BJ (cell line): Measurements from ENCODE around the gene MYOF. TPM values are rescaled to one million over a fixed set of nuclear protein-coding genes. Genes with fewer than 3 reads are reported as not detected.

Source experiments
- CTCF ChIA-PET: fragments of 350-600 bp; formaldehyde crosslinking; extraction: SDS; loops from one replicate; lab custom pipeline; 2021; ENCODE audit warnings: antibody characterized with exemption, inconsistent platforms; lab: Yijun Ruan, JAX
- POLR2A ChIA-PET: fragments of 300-600 bp; sonication (Branson Sonifier 250); formaldehyde crosslinking; extraction: SDS; loops from one replicate; lab custom pipeline; 2021; ENCODE audit warnings: antibody characterized with exemption; lab: Charles Lee
- DNase-seq: peaks from one replicate; pipeline ENCODE4 v3.0.0-alpha.2; 2011; ENCODE audit warnings: low read depth
- H3K27me3 ChIP-seq: 2 replicates; pipeline ENCODE4 v1.6.0; 2011; ENCODE audit warnings: low read length; ENCODE audit not compliant: control insufficient read depth, insufficient read depth
- H3K36me3 ChIP-seq: 2 replicates; pipeline ENCODE4 v1.5.1; 2011; ENCODE audit warnings: low read length; ENCODE audit not compliant: control insufficient read depth, insufficient read depth
- H3K4me3 ChIP-seq: 2 replicates; pipeline ENCODE4 v1.5.1; 2011; ENCODE audit warnings: low read depth, mild to moderate bottlenecking, control low read depth, low read length
- CTCF ChIP-seq: IDR thresholded peaks from 2 replicates; pipeline ENCODE4 v1.5.1; 2011; ENCODE audit warnings: low read depth, mild to moderate bottlenecking, control low read depth, inconsistent platforms, low read length, moderate library complexity; ENCODE audit not compliant: insufficient read depth
- polyA plus RNA-seq: library from polyadenylated mRNA; depleted of rRNA; stranded (reverse); fragments of >200 nt; gene quantifications from 2 replicates; pipeline ENCODE4 v1.2.3, GENCODE V29; 2011

The MYOF gene
- polyA plus RNA-seq, 1 experiment: 355 TPM

- Histone ChIP-seq H3K27me3 (no peaks in the 10 kb centered on the region), H3K4me3 (no peak overlapping the region), H3K36me3 (peaks cover 21% of the 10 kb centered on the region)
- ChIA-PET CTCF (no interaction called here), POLR2A (interaction anchor here (0.5 kb wide), 1 partner anchor 58 kb away, joined by 3 read pairs; no protein-coding TSS in a partner anchor)
- no peak for DNase-seq
- TF ChIP-seq CTCF: no peak
Measured at GRCh38 chr10:93413252-93413689, 68.9 kb downstream of the MYOF start.

GRCh38 chr10:93412801-93413200, 69.3 kb downstream of the MYOF start:
- POLR2A ChIA-PET: no interaction called here
- no peak for TF ChIP-seq CTCF
- Histone ChIP-seq H3K4me3 (no peak overlapping the region), H3K27me3 (no peaks in the 10 kb centered on the region), H3K36me3 (peaks cover 23% of the 10 kb centered on the region)
- DNase-seq: no peak
- CTCF ChIA-PET: no interaction called here

GRCh38 chr10:93410697-93411348, 71.3 kb downstream of the MYOF start:
- Histone ChIP-seq H3K4me3 (no peak overlapping the region), H3K27me3 (no peaks in the 10 kb centered on the region), H3K36me3 (peaks cover 16% of the 10 kb centered on the region)
- POLR2A ChIA-PET: no interaction called here
- CTCF ChIA-PET: interaction anchor here (0.9 to 2.0 kb wide), 5 partner anchors 9 to 72 kb away, joined by 3 to 8 read pairs (median 5); partner anchors contain the start of gene MYOF
- no peak for TF ChIP-seq CTCF
- no peak for DNase-seq

GRCh38 chr10:93408783-93409182, 73.4 kb downstream of the MYOF start:
- POLR2A ChIA-PET: no interaction called here
- TF ChIP-seq CTCF: no peak
- Histone ChIP-seq H3K27me3 (no peaks in the 10 kb centered on the region), H3K4me3 (no peak overlapping the region), H3K36me3 (peaks cover 19% of the 10 kb centered on the region)
- no peak for DNase-seq
- CTCF ChIA-PET: interaction anchor here (0.9 kb wide), 1 partner anchor 11 kb away, joined by 3 read pairs; no protein-coding TSS in a partner anchor

GRCh38 chr10:93406364-93407145, 75.6 kb downstream of the MYOF start:
- Histone ChIP-seq H3K36me3 (peaks cover 30% of the 10 kb centered on the region), H3K27me3 (no peaks in the 10 kb centered on the region), H3K4me3 (no peak overlapping the region)
- ChIA-PET CTCF (no interaction called here), POLR2A (no interaction called here)
- no peak for DNase-seq
- no peak for TF ChIP-seq CTCF
